Endothelial cell of umbilical vein (primary cell): ENCODE results near the gene AGMO. TPM values are rescaled to one million over a fixed set of nuclear protein-coding genes. Genes with fewer than 3 reads are reported as not detected.
A peak's percentile ranks its signal among the peaks of the same experiment; 100 is the strongest.

ENCODE experiments used
- BruUV-seq: library from RNA; stranded (reverse); fragments of 400-500 nt; replicated peaks from 2 replicates; lab custom pipeline; 2021; lab: Mats Ljungman, UMichigan
- CTCF ChIA-PET: fragments of 300-600, 350-600 bp; sonication (Branson Sonifier 250); formaldehyde crosslinking; loops from one replicate; lab custom pipeline; 2021; ENCODE audit warnings: antibody characterized with exemption, inconsistent platforms; lab: Charles Lee
- POLR2A ChIA-PET: fragments of 300-600, 350-600 bp; sonication (Branson Sonifier 250); formaldehyde crosslinking; loops from one replicate; lab custom pipeline; 2021; ENCODE audit warnings: antibody characterized with exemption, inconsistent platforms; lab: Charles Lee
- DNase-seq: peaks from one replicate; pipeline ENCODE4 v3.0.0-alpha.2; 2011; ENCODE audit warnings: low read depth, low spot score
- FAIRE-seq: peaks from 2 replicates; lab custom pipeline; 2011; peaks lifted over from hg19 to GRCh38; lab: Jason Lieb, UNC
- H2AFZ ChIP-seq: 2 replicates; pipeline ENCODE4 v1.6.0; 2012; ENCODE audit warnings: low read depth, low read length, control low read depth, inconsistent platforms
- H3K27ac ChIP-seq: 2 replicates; pipeline ENCODE4 v1.5.1; 2011; ENCODE audit warnings: low read depth, mild to moderate bottlenecking, control low read depth, low read length, moderate library complexity; ENCODE audit not compliant: insufficient read depth
- H3K27me3 ChIP-seq, 2 experiments: 2 replicates each; pipeline versions ENCODE4 v1.6.0 to v1.6.1; 2011; ENCODE audit warnings: low read length in 2 of 2, mixed read lengths in 1 of 2; ENCODE audit not compliant: control insufficient read depth in 2 of 2, insufficient read depth in 2 of 2
- H3K36me3 ChIP-seq, 2 experiments: 2 replicates in 1 of 2; 3 replicates in 1 of 2; pipeline ENCODE4 v1.5.1; 2011; ENCODE audit warnings: low read length in 2 of 2, mild to moderate bottlenecking in 1 of 2, moderate library complexity in 1 of 2; ENCODE audit not compliant: control insufficient read depth in 2 of 2, insufficient read depth in 2 of 2; ENCODE audit errors: extremely low read depth in 1 of 2
- H3K4me1 ChIP-seq: 3 replicates; pipeline ENCODE4 v1.5.1; 2011; ENCODE audit warnings: mild to moderate bottlenecking, low read length; ENCODE audit not compliant: control insufficient read depth, insufficient read depth; ENCODE audit errors: extremely low read depth
- H3K4me2 ChIP-seq: 2 replicates; pipeline ENCODE4 v1.6.1; 2011; ENCODE audit warnings: low read length, control low read depth, mixed read lengths; ENCODE audit not compliant: insufficient read depth
- H3K4me3 ChIP-seq, 3 experiments: fragments of 200-600 bp in 1 of 3; sonication (generic), shearing (Covaris generic) in 1 of 3; replicated peaks in 1 of 3; 2 replicates each; pipeline ENCODE4 v1.5.1; 2011 to 2016; ENCODE audit warnings: control low read depth in 3 of 3, low read length in 3 of 3, mild to moderate bottlenecking in 2 of 3, inconsistent platforms in 1 of 3, low read depth in 1 of 3, moderate library complexity in 1 of 3; ENCODE audit not compliant: insufficient read depth in 1 of 3
- H3K79me2 ChIP-seq: 2 replicates; pipeline ENCODE4 v1.6.0; 2012; ENCODE audit warnings: low read length, inconsistent platforms; ENCODE audit not compliant: control insufficient read depth, insufficient read depth
- H3K9ac ChIP-seq: replicated peaks from 2 replicates; pipeline ENCODE3; 2011; ENCODE audit warnings: low read length, control low read depth; ENCODE audit not compliant: insufficient read depth; ENCODE audit errors: extremely low read depth
- H3K9me1 ChIP-seq: replicated peaks from 3 replicates; pipeline ENCODE4 v1.6.0; 2011; ENCODE audit warnings: mild to moderate bottlenecking, low read length; ENCODE audit not compliant: control insufficient read depth, insufficient read depth; ENCODE audit errors: extremely low read depth
- H3K9me3 ChIP-seq: replicated peaks from 2 replicates; pipeline ENCODE4 v1.5.1; 2012; ENCODE audit warnings: low read length, inconsistent platforms; ENCODE audit not compliant: control insufficient read depth, insufficient read depth
- H4K20me1 ChIP-seq: replicated peaks from 2 replicates; pipeline ENCODE3; 2011; ENCODE audit warnings: mild to moderate bottlenecking, low read length; ENCODE audit not compliant: control insufficient read depth, insufficient read depth; ENCODE audit errors: extremely low read depth
- CTCF ChIP-seq, 2 donors: IDR thresholded peaks; 1 replicate in 1 of 2; 2 replicates in 1 of 2; pipeline ENCODE4 v1.5.1; 2011; ENCODE audit warnings: low read length in 2 of 2, mild to moderate bottlenecking in 2 of 2, moderate library complexity in 2 of 2, control low read depth in 1 of 2, inconsistent platforms in 1 of 2, low read depth in 1 of 2; ENCODE audit not compliant: insufficient read depth in 1 of 2; ENCODE audit errors: extremely low read depth in 1 of 2
- EZH2 ChIP-seq: IDR thresholded peaks from 2 replicates; pipeline ENCODE4 v1.6.1; 2012; ENCODE audit warnings: borderline replicate concordance, low read depth, mild to moderate bottlenecking, moderate library complexity, low read length, inconsistent platforms; ENCODE audit not compliant: severe bottlenecking
- FOS ChIP-seq: IDR thresholded peaks from 2 replicates; pipeline ENCODE4 v1.6.1; 2011; ENCODE audit warnings: mild to moderate bottlenecking, low read length, moderate library complexity, borderline replicate concordance; ENCODE audit not compliant: insufficient read depth
- GATA2 ChIP-seq: IDR thresholded peaks from 2 replicates; pipeline ENCODE4 v1.7.0; 2011; ENCODE audit warnings: low read depth, mild to moderate bottlenecking, moderate library complexity, mixed read lengths, low read length; ENCODE audit not compliant: insufficient read length, insufficient read depth
- JUN ChIP-seq: IDR thresholded peaks from 2 replicates; pipeline ENCODE4 v1.6.1; 2011; ENCODE audit warnings: borderline replicate concordance, low read depth; ENCODE audit not compliant: insufficient read length, insufficient read depth
- MAX ChIP-seq: IDR thresholded peaks from 2 replicates; pipeline ENCODE4 v1.6.1; 2011; ENCODE audit not compliant: insufficient read depth, insufficient read length
- MYC ChIP-seq: IDR thresholded peaks from one replicate; pipeline ENCODE4 v1.6.1; 2011; ENCODE audit warnings: mild to moderate bottlenecking, low read depth, low read length
- POLR2A ChIP-seq: IDR thresholded peaks from 2 replicates; pipeline ENCODE4 v1.6.1; 2012; ENCODE audit warnings: low read depth, mild to moderate bottlenecking, control low read depth, low read length
- POLR2AphosphoS5 ChIP-seq: IDR thresholded peaks from 2 replicates; pipeline ENCODE4 v1.6.1; 2012; ENCODE audit warnings: low read depth, mild to moderate bottlenecking, control low read depth, low read length, moderate library complexity; ENCODE audit not compliant: insufficient read depth
- dilution Hi-C: fragments of 300-500 bp; cut with MboI; formaldehyde crosslinking; loops from one replicate; pipeline ENCODE4 v1.15.0; 2019; ENCODE audit warnings: low sequenced_read_pairs; ENCODE audit not compliant: extremely low pct_ligation_motif_present
- intact Hi-C: fragments of 100-400 bp; cut with micrococcal nuclease; formaldehyde crosslinking; loops from one replicate; pipeline ENCODE4 v1.10.0; 2022
- polyA plus RNA-seq, 4 experiments: library from polyadenylated mRNA; depleted of rRNA in 3 of 4; stranded (reverse) in 3 of 4; unstranded in 1 of 4; fragments of >200 nt; gene quantifications; 2 replicates each; pipeline versions ENCODE4 v1.2.1 to v1.2.3, GENCODE V29; 2011 to 2012; ENCODE audit warnings: missing spikeins in 1 of 4
- total RNA-seq: library from RNA; stranded (reverse); gene quantifications from 2 replicates; pipeline ENCODE4 v1.2.3, GENCODE V29; 2021

AGMO gene
- total and polyA plus RNA-seq, 2 donors (not counting 3 experiments of a cell fraction or from before 2014, with no cell fraction given) = 0.23 to 0.40 TPM

- intact Hi-C loops = no loop called here
- dilution Hi-C loops = no loop called here
- Histone ChIP-seq H4K20me1 (no peaks in the 10 kb centered on the region), H3K27me3 (no peaks in the 10 kb centered on the region), H3K4me2 (no peak overlapping the region), H2AFZ (no peak overlapping the region), H3K4me3 (no peak overlapping the region), H3K36me3 (no peaks in the 10 kb centered on the region), H3K9me3 (no peaks in the 10 kb centered on the region), H3K27ac (no peak overlapping the region), H3K4me1 (no peaks in the 10 kb centered on the region), H3K79me2 (no peaks in the 10 kb centered on the region), H3K9me1 (no peaks in the 10 kb centered on the region), H3K9ac (no peak overlapping the region)
- DNase-seq = no peak
- TF ChIP-seq MYC (no peak), FOS (no peak)
- BruUV-seq = no TSS peak
- FAIRE-seq = no peak
- CTCF ChIA-PET = no interaction called here
- POLR2A ChIA-PET = no interaction called here
Measured at GRCh38 chr7:15489861-15490260, 72.0 kb downstream of the AGMO start.

- no peaks in the 10 kb centered on the region for H3K9me3 ChIP-seq
- no peaks in the 10 kb centered on the region for H4K20me1 ChIP-seq
- TF ChIP-seq GATA2 = no peak
- no peak for TF ChIP-seq MYC
- TF ChIP-seq FOS = no peak
- no peak for TF ChIP-seq POLR2AphosphoS5
- no peak for TF ChIP-seq JUN
- TF ChIP-seq EZH2 = no peak
- no peak for TF ChIP-seq MAX
- no peak for TF ChIP-seq CTCF (IDR thresholded peaks at IDR 0.05; ENCODE audit: extremely low read depth in 1 of 2, insufficient read depth in 1 of 2, low read depth in 1 of 2, low read length in 2 of 2)
- TF ChIP-seq POLR2A = no peak
- no peaks in the 10 kb centered on the region for H3K27me3 ChIP-seq
- dilution Hi-C loops = no loop called here
- no peak overlapping the region for H3K4me3 ChIP-seq
- ChIA-PET CTCF (interaction anchor here (0.8 to 1.3 kb wide), 2 partner anchors 9 to 91 kb away, joined by 3 read pairs; no protein-coding TSS in a partner anchor), POLR2A (no interaction called here)
- FAIRE-seq (no peak), DNase-seq (peak; percentile 77)
- H3K4me1 ChIP-seq = no peaks in the 10 kb centered on the region
- no TSS peak for BruUV-seq
- no peaks in the 10 kb centered on the region for H3K36me3 ChIP-seq
- no peak overlapping the region for H3K27ac ChIP-seq
- intact Hi-C loops = no loop called here
- no peaks in the 10 kb centered on the region for H3K79me2 ChIP-seq
- no peaks in the 10 kb centered on the region for H3K9me1 ChIP-seq
- H3K9ac ChIP-seq = no peak overlapping the region
- H2AFZ ChIP-seq = peak overlapping the region; percentile 28
- H3K4me2 ChIP-seq = no peak overlapping the region
Measured at GRCh38 chr7:15489383-15489782, 72.4 kb downstream of the AGMO start.
